H1 (cell line): ENCODE measurements around the gene SND1. TPM values are rescaled to one million over a fixed set of nuclear protein-coding genes. Genes with fewer than 3 reads are reported as not detected.

ENCODE experiments used
- CTCF ChIA-PET: fragments of 300-600 bp; sonication (Branson Sonifier 250); formaldehyde crosslinking; loops from one replicate; lab custom pipeline; 2021; ENCODE audit not compliant: partially characterized antibody; lab: Charles Lee
- POLR2A ChIA-PET: fragments of 300-600 bp; sonication (Branson Sonifier 250); formaldehyde crosslinking; loops from one replicate; lab custom pipeline; 2021; ENCODE audit warnings: inconsistent platforms; ENCODE audit not compliant: partially characterized antibody; lab: Charles Lee
- DNase-seq, 2 experiments: peaks; one replicate each; pipeline versions ENCODE4 v3.0.0 to v3.0.0-alpha.2; 2010 to 2022; ENCODE audit warnings: low spot score in 2 of 2, low read depth in 1 of 2, mixed read lengths in 1 of 2
- FAIRE-seq: peaks from 2 replicates; lab custom pipeline; 2011; peaks lifted over from hg19 to GRCh38; lab: Jason Lieb, UNC
- H2AFZ ChIP-seq: 2 replicates; pipeline ENCODE4 v1.8.1; 2012; ENCODE audit warnings: low read length, inconsistent platforms
- H2AK5ac ChIP-seq: 2 replicates; pipeline ENCODE4 v1.6.1; 2013; ENCODE audit warnings: low read depth, low read length
- H2BK120ac ChIP-seq: replicated peaks from 2 replicates; pipeline ENCODE3; 2013; ENCODE audit warnings: low read depth, low read length, inconsistent platforms
- H2BK12ac ChIP-seq: 2 replicates; pipeline ENCODE4 v1.6.1; 2013; ENCODE audit warnings: low read depth, low read length
- H2BK15ac ChIP-seq: 2 replicates; pipeline ENCODE4 v1.6.1; 2013; ENCODE audit warnings: low read length
- H2BK20ac ChIP-seq: 2 replicates; pipeline ENCODE4 v1.6.1; 2013; ENCODE audit warnings: low read length
- H2BK5ac ChIP-seq: 2 replicates; pipeline ENCODE4 v1.6.1; 2013; ENCODE audit warnings: low read depth, low read length
- H3K14ac ChIP-seq: 2 replicates; pipeline ENCODE4 v1.6.1; 2013; ENCODE audit warnings: inconsistent platforms; ENCODE audit not compliant: insufficient read length
- H3K18ac ChIP-seq: 2 replicates; pipeline ENCODE4 v1.6.1; 2013; ENCODE audit warnings: low read length; ENCODE audit errors: extremely low read depth
- H3K23ac ChIP-seq: 2 replicates; pipeline ENCODE4 v1.6.1; 2013; ENCODE audit warnings: inconsistent platforms; ENCODE audit not compliant: insufficient read length
- H3K23me2 ChIP-seq: 2 replicates; pipeline ENCODE4 v1.6.1; 2013; ENCODE audit warnings: low read depth, low read length
- H3K27ac ChIP-seq: 2 replicates; pipeline ENCODE4 v1.6.1; 2011; ENCODE audit warnings: low read depth, low read length, inconsistent platforms
- H3K27me3 ChIP-seq, 4 experiments: replicated peaks in 1 of 4; 1 replicate in 1 of 4; 2 replicates in 3 of 4; pipeline versions ENCODE4 v1.6.1 to v1.8.1; 2011 to 2013; ENCODE audit warnings: low read length in 3 of 4, mild to moderate bottlenecking in 3 of 4, inconsistent platforms in 2 of 4, mixed read lengths in 2 of 4, moderate library complexity in 1 of 4; ENCODE audit not compliant: control insufficient read depth in 3 of 4, insufficient read depth in 3 of 4; ENCODE audit errors: extremely low read depth in 1 of 4
- H3K36me3 ChIP-seq, 4 experiments: 2 replicates each; pipeline versions ENCODE4 v1.6.1 to v1.8.1; 2011 to 2013; ENCODE audit warnings: mild to moderate bottlenecking in 4 of 4, low read length in 3 of 4, moderate library complexity in 2 of 4, control low read depth in 1 of 4, inconsistent platforms in 1 of 4; ENCODE audit not compliant: insufficient read depth in 4 of 4, control insufficient read depth in 2 of 4
- H3K4ac ChIP-seq: replicated peaks from 2 replicates; pipeline ENCODE3; 2013; ENCODE audit warnings: low read length, low read depth, mixed read lengths, inconsistent platforms; ENCODE audit not compliant: insufficient read length
- H3K4me1 ChIP-seq, 4 experiments: replicated peaks in 1 of 4; 1 replicate in 1 of 4; 2 replicates in 3 of 4; pipeline versions ENCODE4 v1.6.1 to v1.8.1; 2011 to 2013; ENCODE audit warnings: low read length in 3 of 4, inconsistent platforms in 2 of 4, mixed read lengths in 1 of 4; ENCODE audit not compliant: insufficient read depth in 4 of 4, control insufficient read depth in 3 of 4
- H3K4me2 ChIP-seq, 2 experiments: 2 replicates each; pipeline versions ENCODE4 v1.6.1 to v1.8.1; 2011 to 2013; ENCODE audit warnings: low read depth in 2 of 2, low read length in 2 of 2, control low read depth in 1 of 2, inconsistent platforms in 1 of 2, mild to moderate bottlenecking in 1 of 2; ENCODE audit not compliant: insufficient read depth in 1 of 2
- H3K4me3 ChIP-seq, 4 experiments: fragments of 200-600, 300-600 bp in 1 of 4; sonication (generic), shearing (Covaris generic), sonication (Bioruptor Twin) in 1 of 4; 2 replicates each; pipeline versions ENCODE4 v1.5.1 to v1.8.1; 2011 to 2016; ENCODE audit warnings: low read length in 4 of 4, low read depth in 3 of 4, control low read depth in 2 of 4, inconsistent platforms in 2 of 4, mild to moderate bottlenecking in 2 of 4, mixed read lengths in 1 of 4, moderate library complexity in 1 of 4; ENCODE audit not compliant: insufficient read depth in 2 of 4; ENCODE audit errors: extremely low read depth in 1 of 4
- H3K56ac ChIP-seq: replicated peaks from 2 replicates; pipeline ENCODE3; 2013; ENCODE audit warnings: low read depth, mild to moderate bottlenecking, mixed read lengths, low read length, inconsistent platforms; ENCODE audit not compliant: insufficient read length
- H3K79me1 ChIP-seq: 2 replicates; pipeline ENCODE4 v1.6.1; 2013; ENCODE audit warnings: low read depth, low read length, control low read depth
- H3K79me2 ChIP-seq, 2 experiments: 2 replicates each; pipeline versions ENCODE4 v1.6.1 to v1.8.1; 2012 to 2013; ENCODE audit warnings: low read length in 2 of 2, mild to moderate bottlenecking in 2 of 2, inconsistent platforms in 1 of 2; ENCODE audit not compliant: insufficient read depth in 2 of 2, control insufficient read depth in 1 of 2
- H3K9ac ChIP-seq, 4 experiments: replicated peaks in 1 of 4; 1 replicate in 1 of 4; 2 replicates in 3 of 4; pipeline versions ENCODE4 v1.6.1 to v1.8.1; 2011 to 2013; ENCODE audit warnings: low read depth in 3 of 4, low read length in 3 of 4, control low read depth in 2 of 4, mild to moderate bottlenecking in 2 of 4, moderate library complexity in 2 of 4, inconsistent platforms in 1 of 4; ENCODE audit errors: extremely low read depth in 1 of 4
- H3K9me3 ChIP-seq, 2 experiments: 2 replicates each; pipeline versions ENCODE4 v1.6.1 to v1.8.1; 2012 to 2013; ENCODE audit warnings: mild to moderate bottlenecking in 2 of 2, moderate library complexity in 2 of 2, control low read depth in 1 of 2, inconsistent platforms in 1 of 2, low read depth in 1 of 2, low read length in 1 of 2, mixed read lengths in 1 of 2; ENCODE audit not compliant: insufficient read depth in 2 of 2
- H4K20me1 ChIP-seq, 2 experiments: replicated peaks in 1 of 2; 2 replicates each; pipeline versions ENCODE3 to v1.8.1; 2011 to 2013; ENCODE audit warnings: inconsistent platforms in 2 of 2, low read length in 2 of 2, mild to moderate bottlenecking in 1 of 2; ENCODE audit not compliant: insufficient read depth in 2 of 2, control insufficient read depth in 1 of 2
- H4K5ac ChIP-seq: 2 replicates; pipeline ENCODE4 v1.6.1; 2013; ENCODE audit warnings: low read length, low read depth, mixed read lengths, inconsistent platforms; ENCODE audit not compliant: insufficient read length
- H4K8ac ChIP-seq: 2 replicates; pipeline ENCODE4 v1.8.0; 2013; ENCODE audit warnings: mild to moderate bottlenecking, moderate library complexity, low read length, inconsistent platforms; ENCODE audit not compliant: insufficient read depth; ENCODE audit errors: extremely low read depth
- H4K91ac ChIP-seq: replicated peaks from 2 replicates; pipeline ENCODE3; 2013; ENCODE audit warnings: low read length, mixed read lengths, inconsistent platforms; ENCODE audit not compliant: insufficient read length
- WGBS, 2 experiments: shearing (Covaris generic) in 1 of 2; methylation state at CpG; one replicate each; pipeline versions ENCODE4 v1.1.6 to v1.1.7; 2013 to 2015; ENCODE audit warnings: low lambda C conversion rate in 2 of 2, mixed read lengths in 2 of 2, inconsistent platforms in 1 of 2, low coverage in 1 of 2, missing lambda C conversion rate in 1 of 2; ENCODE audit not compliant: insufficient replicate concordance in 2 of 2, insufficient coverage in 1 of 2, insufficient read length in 1 of 2; ENCODE audit errors: extremely low coverage in 1 of 2, missing lambda C conversion rate in 1 of 2; 5-methylcytosine and 5-hydroxymethylcytosine counted together
- polyA plus RNA-seq, 7 experiments: library from polyadenylated mRNA; depleted of rRNA in 3 of 7; stranded (reverse) in 5 of 7; unstranded in 2 of 7; fragments of >200 nt in 5 of 7; fragments of 200-250 nt in 2 of 7; gene quantifications; 1 replicate in 5 of 7; 2 replicates in 1 of 7; 4 replicates in 1 of 7; pipeline versions ENCODE4 v1.2.1 to v1.2.3, GENCODE V29; 2011 to 2013; ENCODE audit warnings: missing spikeins in 2 of 7, mixed read lengths in 2 of 7
- total RNA-seq: library from RNA; stranded (reverse); fragmentation: NEBNext Ultra II Directional; extraction: Animal tissue kit (Norgen Biotek cat#: 25700); gene quantifications from 2 replicates; pipeline ENCODE4 v1.2.1, GENCODE V29; 2021
- TF ChIP-seq, protein P1 (sequence below): IDR thresholded peaks from 2 replicates; pipeline ENCODE4 v1.6.1; 2012; ENCODE audit warnings: inconsistent platforms

SND1 gene
- total and polyA plus RNA-seq, 2 of the 8 experiments (the other 6 are each of a cell fraction or from before 2014, with no cell fraction given) = 122 to 290 TPM

- no peak overlapping the region for H2AK5ac ChIP-seq
- no peak overlapping the region for H3K23ac ChIP-seq
- no peak overlapping the region for H3K56ac ChIP-seq
- H3K4me1 ChIP-seq = peaks cover 0 to 8% (median 4%) of the 10 kb centered on the region in 4 experiments; a peak in 6 of 7 replicates
- H2BK15ac ChIP-seq = no peak overlapping the region
- no peak overlapping the region for H3K18ac ChIP-seq
- CTCF ChIA-PET = interaction anchor here (0.8 to 1.8 kb wide), 3 partner anchors 22 to 118 kb away, joined by 3 to 4 read pairs (median 4); no protein-coding TSS in a partner anchor
- no peak overlapping the region for H4K5ac ChIP-seq
- H4K8ac ChIP-seq = peak overlapping the region; percentile 35; the same call in 1 of the 2 replicates
- H2AFZ ChIP-seq = no peak overlapping the region
- no peaks in the 10 kb centered on the region for H3K27me3 ChIP-seq
- H3K79me1 ChIP-seq = no peaks in the 10 kb centered on the region; the same call in 1 of the 2 replicates
- 85% methylated on average over 2 of the region's 2 CpGs; no CpG with 5 or more reads in 1 of the 2 experiments for WGBS, 2 experiments
- no peak overlapping the region for H3K14ac ChIP-seq
- DNase-seq (no peak), FAIRE-seq (no peak)
- H3K4me2 ChIP-seq = no peak overlapping the region
- peaks cover 0 to 8% of the 10 kb centered on the region in 2 experiments; a peak in 1 of 4 replicates for H3K79me2 ChIP-seq
- H4K20me1 ChIP-seq = peaks cover 3 to 7% of the 10 kb centered on the region in 2 experiments
- no peak overlapping the region for H3K4me3 ChIP-seq
- POLR2A ChIA-PET = no interaction called here
- H3K9ac ChIP-seq = no peak overlapping the region
- no peaks in the 10 kb centered on the region for H3K23me2 ChIP-seq
- no peaks in the 10 kb centered on the region for H3K9me3 ChIP-seq
- H2BK20ac ChIP-seq = no peak overlapping the region
- no peak overlapping the region for H3K4ac ChIP-seq
- H2BK120ac ChIP-seq = no peak overlapping the region
- no peak overlapping the region for H4K91ac ChIP-seq
- H2BK5ac ChIP-seq = no peak overlapping the region
- no peak overlapping the region for H2BK12ac ChIP-seq
- no peak overlapping the region for H3K27ac ChIP-seq
- TF ChIP-seq, protein P1, sequence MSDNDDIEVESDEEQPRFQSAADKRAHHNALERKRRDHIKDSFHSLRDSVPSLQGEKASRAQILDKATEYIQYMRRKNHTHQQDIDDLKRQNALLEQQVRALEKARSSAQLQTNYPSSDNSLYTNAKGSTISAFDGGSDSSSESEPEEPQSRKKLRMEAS = no peak
- H3K36me3 ChIP-seq = peaks cover 0 to 14% (median 0%) of the 10 kb centered on the region in 4 experiments; a peak in 1 of 8 replicates
Observed at GRCh38 chr7:127844165-127844564, 192.2 kb downstream of the SND1 start.
